GM18511 (cell line): ENCODE results near the gene CAMK1D.

Experiments
- ATAC-seq: cut with Tn5 transposase; IDR thresholded peaks from one replicate; pipeline ENCODE4 v1.9.1; 2021; ENCODE audit warnings: mild to moderate bottlenecking, moderate library complexity; ENCODE audit not compliant: unreplicated experiment

The CAMK1D gene

GRCh38 chr10:12369982-12370381, 20.6 kb downstream of the CAMK1D start:
- no peak for ATAC-seq

GRCh38 chr10:12372846-12373245, 23.5 kb downstream of the CAMK1D start:
- ATAC-seq = no peak

GRCh38 chr10:12375076-12375504, 25.7 kb downstream of the CAMK1D start:
- ATAC-seq = no peak

GRCh38 chr10:12376211-12376610, 26.9 kb downstream of the CAMK1D start:
- ATAC-seq = no peak

- ATAC-seq = no peak
These were observed 28.4 kb downstream of the CAMK1D start for GRCh38 chr10:12377658-12378290.

GRCh38 chr10:12380999-12381398, 31.7 kb downstream of the CAMK1D start:
- ATAC-seq = no peak

- no peak for ATAC-seq
These were observed 32.3 kb downstream of the CAMK1D start for GRCh38 chr10:12381536-12382156.

GRCh38 chr10:12382157-12382548, 32.8 kb downstream of the CAMK1D start:
- ATAC-seq = no peak

- ATAC-seq = no peak
These were observed 33.7 kb downstream of the CAMK1D start for GRCh38 chr10:12382956-12383531.

GRCh38 chr10:12384906-12385305, 35.6 kb downstream of the CAMK1D start:
- ATAC-seq = no peak

GRCh38 chr10:12387561-12388210, 38.3 kb downstream of the CAMK1D start:
- no peak for ATAC-seq

- no peak for ATAC-seq
These were observed 39.3 kb downstream of the CAMK1D start for GRCh38 chr10:12388671-12389070.

- no peak for ATAC-seq
These were observed 39.9 kb downstream of the CAMK1D start for GRCh38 chr10:12389154-12389734.

GRCh38 chr10:12390733-12391132, 41.4 kb downstream of the CAMK1D start:
- no peak for ATAC-seq

GRCh38 chr10:12391206-12391605, 41.9 kb downstream of the CAMK1D start:
- ATAC-seq = no peak

- ATAC-seq = no peak
These were observed 44.5 kb downstream of the CAMK1D start for GRCh38 chr10:12393831-12394230.

GRCh38 chr10:12394241-12395033, 45.1 kb downstream of the CAMK1D start:
- no peak for ATAC-seq

GRCh38 chr10:12396093-12396492, 46.7 kb downstream of the CAMK1D start:
- ATAC-seq = no peak

GRCh38 chr10:12396567-12396966, 47.2 kb downstream of the CAMK1D start:
- no peak for ATAC-seq

GRCh38 chr10:12397147-12397896, 48.0 kb downstream of the CAMK1D start:
- ATAC-seq = no peak
